ENCODE measurements around the gene MUC4. TPM values are rescaled to one million over a fixed set of nuclear protein-coding genes. Genes with fewer than 3 reads are reported as not detected.

MUC4 gene
- polyA plus RNA-seq, 1 of the 3 experiments (the other 2 are of a cell fraction) = 0.07 TPM

GRCh38 chr3:195754906-195755305, 56.8 kb downstream of the MUC4 start:
- CTCF ChIA-PET = interaction anchor here (0.7 kb wide), 1 partner anchor 18 kb away, joined by 3 read pairs; no protein-coding TSS in a partner anchor
- Histone ChIP-seq H3K79me2 (ENCODE audit: insufficient read depth) (no peaks in the 10 kb centered on the region), H3K27ac (ENCODE audit: low read depth in 2 of 2, low read length in 1 of 2) (no peak overlapping the region), H4K20me1 (ENCODE audit: insufficient read depth) (no peaks in the 10 kb centered on the region), H3K36me3 (replicated peaks in 1 of 2; ENCODE audit: control insufficient read depth in 1 of 2, insufficient read depth in 2 of 2, low read length in 1 of 2) (no peaks in the 10 kb centered on the region), H3K4me2 (no peak overlapping the region), H3K4me1 (ENCODE audit: control insufficient read depth in 1 of 2, insufficient read depth in 2 of 2, low read depth in 1 of 2, low read length in 1 of 2) (peaks cover 0 to 13% of the 10 kb centered on the region in 2 experiments; a peak in 1 of 4 replicates), H3F3A (replicated peaks; ENCODE audit: insufficient read depth) (no peaks in the 10 kb centered on the region), H2AFZ (ENCODE audit: low read depth) (no peak overlapping the region), H3K27me3 (ENCODE audit: insufficient read depth) (peaks cover 25% of the 10 kb centered on the region; the same call in 1 of the 2 replicates), H3K9ac (no peak overlapping the region), H3K9me2 (no peaks in the 10 kb centered on the region), H3K4me3 (ENCODE audit: low read depth in 2 of 2, low read length in 1 of 2) (no peak overlapping the region), H3K9me3 (no peaks in the 10 kb centered on the region)
- no peak for DNase-seq
- 77% methylated on average over 7 of the region's 7 CpGs for WGBS (ENCODE audit: low lambda C conversion rate)
- no peak for TF ChIP-seq TCF12 (IDR thresholded peaks at IDR 0.05)
- no peak for TF ChIP-seq FOSL2 (IDR thresholded peaks at IDR 0.05; ENCODE audit: borderline replicate concordance, low read depth)
- no peak for TF ChIP-seq CTCF (IDR thresholded peaks at IDR 0.05)
- no peak for TF ChIP-seq NFIC (IDR thresholded peaks at IDR 0.05; ENCODE audit: borderline replicate concordance)
- TF ChIP-seq YY1 (IDR thresholded peaks at IDR 0.05; ENCODE audit: low read depth) = no peak
- POLR2A ChIA-PET = no interaction called here

GRCh38 chr3:195754141-195754540, 57.6 kb downstream of the MUC4 start:
- Histone ChIP-seq H3K79me2 (ENCODE audit: insufficient read depth) (no peaks in the 10 kb centered on the region), H3K4me3 (ENCODE audit: low read depth in 2 of 2, low read length in 1 of 2) (no peak overlapping the region), H3F3A (replicated peaks; ENCODE audit: insufficient read depth) (no peaks in the 10 kb centered on the region), H3K36me3 (replicated peaks in 1 of 2; ENCODE audit: control insufficient read depth in 1 of 2, insufficient read depth in 2 of 2, low read length in 1 of 2) (no peaks in the 10 kb centered on the region), H3K27me3 (ENCODE audit: insufficient read depth) (peaks cover 17% of the 10 kb centered on the region; the same call in 1 of the 2 replicates), H3K9me3 (no peaks in the 10 kb centered on the region), H3K9me2 (no peaks in the 10 kb centered on the region), H3K4me1 (ENCODE audit: control insufficient read depth in 1 of 2, insufficient read depth in 2 of 2, low read depth in 1 of 2, low read length in 1 of 2) (peaks cover 0 to 13% of the 10 kb centered on the region in 2 experiments; a peak in 1 of 4 replicates), H3K27ac (ENCODE audit: low read depth in 2 of 2, low read length in 1 of 2) (no peak overlapping the region), H4K20me1 (ENCODE audit: insufficient read depth) (no peaks in the 10 kb centered on the region), H3K4me2 (no peak overlapping the region), H3K9ac (no peak overlapping the region), H2AFZ (ENCODE audit: low read depth) (no peak overlapping the region)
- CTCF ChIA-PET = no interaction called here
- 92% methylated on average over 11 of the region's 19 CpGs for WGBS (ENCODE audit: low lambda C conversion rate)
- POLR2A ChIA-PET = no interaction called here
- no peak for TF ChIP-seq SIN3A (IDR thresholded peaks at IDR 0.05; ENCODE audit: borderline replicate concordance, low read depth, low read length)
- TF ChIP-seq EZH2phosphoT487 (IDR thresholded peaks at IDR 0.05; ENCODE audit: borderline replicate concordance, low read depth) = no peak
- DNase-seq = peak; percentile 17

GRCh38 chr3:195753581-195753980, 58.1 kb downstream of the MUC4 start:
- Histone ChIP-seq H3K4me3 (ENCODE audit: low read depth in 2 of 2, low read length in 1 of 2) (no peak overlapping the region), H3K4me1 (ENCODE audit: control insufficient read depth in 1 of 2, insufficient read depth in 2 of 2, low read depth in 1 of 2, low read length in 1 of 2) (peaks cover 0 to 13% of the 10 kb centered on the region in 2 experiments; a peak in 1 of 4 replicates), H3K4me2 (no peak overlapping the region), H3K36me3 (replicated peaks in 1 of 2; ENCODE audit: control insufficient read depth in 1 of 2, insufficient read depth in 2 of 2, low read length in 1 of 2) (no peaks in the 10 kb centered on the region), H3F3A (replicated peaks; ENCODE audit: insufficient read depth) (no peaks in the 10 kb centered on the region), H3K9ac (no peak overlapping the region), H3K27ac (ENCODE audit: low read depth in 2 of 2, low read length in 1 of 2) (no peak overlapping the region), H3K27me3 (ENCODE audit: insufficient read depth) (peaks cover 14% of the 10 kb centered on the region; the same call in 1 of the 2 replicates), H4K20me1 (ENCODE audit: insufficient read depth) (no peaks in the 10 kb centered on the region), H3K9me3 (no peaks in the 10 kb centered on the region), H2AFZ (ENCODE audit: low read depth) (no peak overlapping the region), H3K9me2 (no peaks in the 10 kb centered on the region), H3K79me2 (ENCODE audit: insufficient read depth) (no peaks in the 10 kb centered on the region)
- POLR2A ChIA-PET = no interaction called here
- WGBS (ENCODE audit: low lambda C conversion rate) = 61% methylated on average over 12 of the region's 14 CpGs
- DNase-seq = peak; percentile 34
- CTCF ChIA-PET = interaction anchor here (1.4 kb wide), 1 partner anchor 97 kb away, joined by 4 read pairs; no protein-coding TSS in a partner anchor
- TF ChIP-seq RAD21 (IDR thresholded peaks at IDR 0.05; ENCODE audit: low read length) (no peak), POLR2AphosphoS5 (IDR thresholded peaks at IDR 0.05; ENCODE audit: low read depth, low read length) (no peak), NFIC (IDR thresholded peaks at IDR 0.05; ENCODE audit: borderline replicate concordance) (no peak), SIN3A (IDR thresholded peaks at IDR 0.05; ENCODE audit: borderline replicate concordance, low read depth, low read length) (no peak), FOXM1 (IDR thresholded peaks at IDR 0.05; ENCODE audit: low read depth) (no peak), ZBTB33 (IDR thresholded peaks at IDR 0.05; ENCODE audit: borderline replicate concordance, low read depth) (no peak), GATA2 (CRISPR knock-in tag; IDR thresholded peaks at IDR 0.05) (no peak), CHD2 (IDR thresholded peaks at IDR 0.05; ENCODE audit: low read length, partially characterized antibody) (no peak), MAX (IDR thresholded peaks at IDR 0.05; ENCODE audit: low read depth) (no peak), EZH2phosphoT487 (IDR thresholded peaks at IDR 0.05; ENCODE audit: borderline replicate concordance, low read depth) (no peak), USF2 (IDR thresholded peaks at IDR 0.05; ENCODE audit: borderline replicate concordance, low read depth, low read length) (no peak), EP300 (IDR thresholded peaks at IDR 0.05; ENCODE audit: borderline replicate concordance in 1 of 2, low read depth in 1 of 2, low read length in 1 of 2) (no peak), RFX5 (IDR thresholded peaks at IDR 0.05; ENCODE audit: low read length) (no peak), RCOR1 (IDR thresholded peaks at IDR 0.05; ENCODE audit: low read length) (no peak)
